HepG2 (cell line): Measurements from ENCODE around the gene ZNFX1. TPM values are rescaled to one million over a fixed set of nuclear protein-coding genes. Genes with fewer than 3 reads are reported as not detected.
A peak's percentile ranks its signal among the peaks of the same experiment; 100 is the strongest.

ENCODE experiments used
- ARHGAP35 ChIP-seq: sonication (generic); formaldehyde crosslinking; IDR thresholded peaks from 2 replicates; pipeline ENCODE4 v1.9.0; 2022; ENCODE audit warnings: mild to moderate bottlenecking, inconsistent platforms, moderate library complexity, missing genetic modification reagents, borderline replicate concordance
- ESRRA ChIP-seq: sonication (generic); formaldehyde crosslinking; IDR thresholded peaks from 2 replicates; pipeline ENCODE4 v1.5.1; 2020; ENCODE audit warnings: mild to moderate bottlenecking, low read depth, missing genetic modification reagents
- FOSL2 ChIP-seq: sonication (generic); formaldehyde crosslinking; IDR thresholded peaks from 2 replicates; pipeline ENCODE4 v1.4.0; 2020; ENCODE audit warnings: missing genetic modification reagents
- HMG20A ChIP-seq: IDR thresholded peaks from 2 replicates; pipeline ENCODE4 v1.6.1; 2016; ENCODE audit warnings: borderline replicate concordance
- HOXA7 ChIP-seq: sonication (generic); formaldehyde crosslinking; IDR thresholded peaks from 2 replicates; pipeline ENCODE4 v1.8.1; 2022; ENCODE audit warnings: mild to moderate bottlenecking, missing genetic modification reagents, moderate library complexity
- KDM5B ChIP-seq: sonication (generic); formaldehyde crosslinking; IDR thresholded peaks from 2 replicates; pipeline ENCODE4 v1.4.0; 2020; ENCODE audit warnings: missing genetic modification reagents, mild to moderate bottlenecking, borderline replicate concordance
- REXO4 ChIP-seq: sonication (generic); formaldehyde crosslinking; IDR thresholded peaks from 2 replicates; pipeline ENCODE4 v1.8.0; 2022; ENCODE audit warnings: missing genetic modification reagents, mild to moderate bottlenecking, borderline replicate concordance
- ZFAT ChIP-seq: sonication (generic); formaldehyde crosslinking; conservative IDR thresholded peaks from 2 replicates; pipeline ENCODE4 v1.8.1; 2023; ENCODE audit warnings: missing genetic modification reagents, inconsistent platforms
- ZFP36 ChIP-seq: fragments of 150-350 bp; IDR thresholded peaks from 2 replicates; pipeline ENCODE4 v1.6.1; 2018; ENCODE audit warnings: borderline replicate concordance, low read length, low read depth; ENCODE audit not compliant: partially characterized antibody
- ZNF451 ChIP-seq: sonication (generic); formaldehyde crosslinking; IDR thresholded peaks from 2 replicates; pipeline ENCODE4 v1.5.0; 2020; ENCODE audit warnings: mild to moderate bottlenecking, missing genetic modification reagents
- ZNF652 ChIP-seq: IDR thresholded peaks from 2 replicates; pipeline ENCODE4 v1.6.1; 2016; ENCODE audit warnings: low read depth, borderline replicate concordance
- ZNF672 ChIP-seq: sonication (generic); formaldehyde crosslinking; IDR thresholded peaks from 2 replicates; pipeline ENCODE4 v1.8.1; 2022; ENCODE audit warnings: missing genetic modification reagents
- polyA plus RNA-seq, 8 experiments: library from polyadenylated mRNA; depleted of rRNA in 3 of 8; stranded (reverse) in 7 of 8; unstranded in 1 of 8; fragments of >200 nt; fragmentation: Illumina TruSeq in 4 of 8; extraction: Trizol in 4 of 8; gene quantifications; 2 replicates each; pipeline versions ENCODE4 v1.2.1 to v1.2.3, GENCODE V29; 2011 to 2016; ENCODE audit warnings: low read depth in 4 of 8, missing spikeins in 1 of 8, mixed read lengths in 1 of 8; ENCODE audit not compliant: insufficient read depth in 1 of 8
- total RNA-seq, 5 experiments: library from RNA; depleted of rRNA; stranded (reverse); fragments of >200 nt; fragmentation: Illumina TruSeq; extraction: Trizol; gene quantifications; 2 replicates each; pipeline ENCODE4 v1.2.3, GENCODE V29; 2016; ENCODE audit warnings: low read depth in 1 of 5
- TF ChIP-seq, protein P1 (sequence below): sonication (generic); formaldehyde crosslinking; IDR thresholded peaks from 2 replicates; pipeline ENCODE4 v1.4.0; 2020; ENCODE audit warnings: low read depth, mild to moderate bottlenecking, missing genetic modification reagents
- TF ChIP-seq, protein P2 (sequence below): IDR thresholded peaks from 2 replicates; pipeline ENCODE4 v1.4.0; 2020; ENCODE audit warnings: mild to moderate bottlenecking, missing genetic modification reagents
- TF ChIP-seq, protein P3 (sequence below): sonication (generic); formaldehyde crosslinking; IDR thresholded peaks from 2 replicates; pipeline ENCODE4 v1.4.0; 2020; ENCODE audit warnings: low read depth, missing genetic modification reagents
- TF ChIP-seq, protein P4 (sequence below): sonication (generic); formaldehyde crosslinking; IDR thresholded peaks from 2 replicates; pipeline ENCODE4 v1.5.0; 2020; ENCODE audit warnings: mild to moderate bottlenecking, missing genetic modification reagents, moderate library complexity
- TF ChIP-seq, protein P5 (sequence below): sonication (generic); formaldehyde crosslinking; IDR thresholded peaks from 2 replicates; pipeline ENCODE4 v1.5.0; 2020; ENCODE audit warnings: missing genetic modification reagents, mild to moderate bottlenecking, borderline replicate concordance

The ZNFX1 gene
- total and polyA plus RNA-seq, 2 of the 13 experiments (the other 11 are each of a cell fraction or from before 2014, with no cell fraction given), result 2.9 to 11.1 TPM

DNA sequence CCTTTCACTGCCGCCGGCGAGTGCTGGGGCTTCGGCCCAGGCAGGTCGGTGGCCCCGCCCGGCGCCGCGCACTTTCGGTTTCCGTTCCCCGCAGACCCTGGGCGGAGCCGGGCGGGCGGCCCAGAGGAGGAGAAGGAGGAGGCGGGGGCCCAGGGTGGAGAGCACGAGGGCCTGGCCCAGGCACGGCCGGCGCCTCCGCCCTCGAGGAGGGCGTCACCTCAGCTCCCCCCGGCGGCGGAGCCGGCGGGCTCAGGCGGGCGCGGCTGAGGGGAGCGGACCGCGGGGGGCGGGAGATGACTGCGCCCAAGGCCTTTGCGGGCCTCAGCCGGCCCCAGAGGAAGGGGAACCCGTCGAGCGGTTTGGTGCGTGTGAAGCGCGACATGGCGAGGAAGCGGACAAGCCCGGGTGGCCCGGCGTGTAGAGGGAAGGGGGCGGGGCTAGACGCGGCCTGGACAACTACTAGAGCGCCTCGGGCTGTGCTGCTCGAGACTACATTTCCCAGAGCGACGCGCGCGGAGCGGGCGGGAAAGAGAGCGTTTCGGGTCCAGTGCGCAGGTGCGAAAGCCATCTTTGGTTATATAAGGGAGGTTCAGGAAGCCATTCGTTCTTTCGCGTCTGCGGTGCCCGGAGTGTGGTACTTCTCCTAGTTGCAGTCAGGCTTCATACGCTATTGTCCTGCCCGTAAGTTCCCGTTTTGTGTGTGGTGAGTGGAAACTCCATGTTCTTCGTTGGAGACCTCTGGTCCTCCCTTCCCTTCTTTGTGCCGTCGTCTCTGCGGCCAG lies at the start of gene ZNFX1 (continued):
- TF ChIP-seq, protein P1, sequence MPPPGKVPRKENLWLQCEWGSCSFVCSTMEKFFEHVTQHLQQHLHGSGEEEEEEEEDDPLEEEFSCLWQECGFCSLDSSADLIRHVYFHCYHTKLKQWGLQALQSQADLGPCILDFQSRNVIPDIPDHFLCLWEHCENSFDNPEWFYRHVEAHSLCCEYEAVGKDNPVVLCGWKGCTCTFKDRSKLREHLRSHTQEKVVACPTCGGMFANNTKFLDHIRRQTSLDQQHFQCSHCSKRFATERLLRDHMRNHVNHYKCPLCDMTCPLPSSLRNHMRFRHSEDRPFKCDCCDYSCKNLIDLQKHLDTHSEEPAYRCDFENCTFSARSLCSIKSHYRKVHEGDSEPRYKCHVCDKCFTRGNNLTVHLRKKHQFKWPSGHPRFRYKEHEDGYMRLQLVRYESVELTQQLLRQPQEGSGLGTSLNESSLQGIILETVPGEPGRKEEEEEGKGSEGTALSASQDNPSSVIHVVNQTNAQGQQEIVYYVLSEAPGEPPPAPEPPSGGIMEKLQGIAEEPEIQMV (CRISPR knock-in tag), result peak; percentile 74
- peak; percentile 94 for TF ChIP-seq REXO4 (CRISPR knock-in tag)
- TF ChIP-seq ZNF451 (CRISPR knock-in tag), result peak; percentile 98; the same call in 1 of the 2 replicates
- peak; percentile 12 for TF ChIP-seq ZFP36
- TF ChIP-seq ZNF672, result no peak
- TF ChIP-seq, protein P2, sequence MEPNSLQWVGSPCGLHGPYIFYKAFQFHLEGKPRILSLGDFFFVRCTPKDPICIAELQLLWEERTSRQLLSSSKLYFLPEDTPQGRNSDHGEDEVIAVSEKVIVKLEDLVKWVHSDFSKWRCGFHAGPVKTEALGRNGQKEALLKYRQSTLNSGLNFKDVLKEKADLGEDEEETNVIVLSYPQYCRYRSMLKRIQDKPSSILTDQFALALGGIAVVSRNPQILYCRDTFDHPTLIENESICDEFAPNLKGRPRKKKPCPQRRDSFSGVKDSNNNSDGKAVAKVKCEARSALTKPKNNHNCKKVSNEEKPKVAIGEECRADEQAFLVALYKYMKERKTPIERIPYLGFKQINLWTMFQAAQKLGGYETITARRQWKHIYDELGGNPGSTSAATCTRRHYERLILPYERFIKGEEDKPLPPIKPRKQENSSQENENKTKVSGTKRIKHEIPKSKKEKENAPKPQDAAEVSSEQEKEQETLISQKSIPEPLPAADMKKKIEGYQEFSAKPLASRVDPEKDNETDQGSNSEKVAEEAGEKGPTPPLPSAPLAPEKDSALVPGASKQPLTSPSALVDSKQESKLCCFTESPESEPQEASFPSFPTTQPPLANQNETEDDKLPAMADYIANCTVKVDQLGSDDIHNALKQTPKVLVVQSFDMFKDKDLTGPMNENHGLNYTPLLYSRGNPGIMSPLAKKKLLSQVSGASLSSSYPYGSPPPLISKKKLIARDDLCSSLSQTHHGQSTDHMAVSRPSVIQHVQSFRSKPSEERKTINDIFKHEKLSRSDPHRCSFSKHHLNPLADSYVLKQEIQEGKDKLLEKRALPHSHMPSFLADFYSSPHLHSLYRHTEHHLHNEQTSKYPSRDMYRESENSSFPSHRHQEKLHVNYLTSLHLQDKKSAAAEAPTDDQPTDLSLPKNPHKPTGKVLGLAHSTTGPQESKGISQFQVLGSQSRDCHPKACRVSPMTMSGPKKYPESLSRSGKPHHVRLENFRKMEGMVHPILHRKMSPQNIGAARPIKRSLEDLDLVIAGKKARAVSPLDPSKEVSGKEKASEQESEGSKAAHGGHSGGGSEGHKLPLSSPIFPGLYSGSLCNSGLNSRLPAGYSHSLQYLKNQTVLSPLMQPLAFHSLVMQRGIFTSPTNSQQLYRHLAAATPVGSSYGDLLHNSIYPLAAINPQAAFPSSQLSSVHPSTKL (CRISPR knock-in tag), result peak; percentile 69
- TF ChIP-seq, protein P3, sequence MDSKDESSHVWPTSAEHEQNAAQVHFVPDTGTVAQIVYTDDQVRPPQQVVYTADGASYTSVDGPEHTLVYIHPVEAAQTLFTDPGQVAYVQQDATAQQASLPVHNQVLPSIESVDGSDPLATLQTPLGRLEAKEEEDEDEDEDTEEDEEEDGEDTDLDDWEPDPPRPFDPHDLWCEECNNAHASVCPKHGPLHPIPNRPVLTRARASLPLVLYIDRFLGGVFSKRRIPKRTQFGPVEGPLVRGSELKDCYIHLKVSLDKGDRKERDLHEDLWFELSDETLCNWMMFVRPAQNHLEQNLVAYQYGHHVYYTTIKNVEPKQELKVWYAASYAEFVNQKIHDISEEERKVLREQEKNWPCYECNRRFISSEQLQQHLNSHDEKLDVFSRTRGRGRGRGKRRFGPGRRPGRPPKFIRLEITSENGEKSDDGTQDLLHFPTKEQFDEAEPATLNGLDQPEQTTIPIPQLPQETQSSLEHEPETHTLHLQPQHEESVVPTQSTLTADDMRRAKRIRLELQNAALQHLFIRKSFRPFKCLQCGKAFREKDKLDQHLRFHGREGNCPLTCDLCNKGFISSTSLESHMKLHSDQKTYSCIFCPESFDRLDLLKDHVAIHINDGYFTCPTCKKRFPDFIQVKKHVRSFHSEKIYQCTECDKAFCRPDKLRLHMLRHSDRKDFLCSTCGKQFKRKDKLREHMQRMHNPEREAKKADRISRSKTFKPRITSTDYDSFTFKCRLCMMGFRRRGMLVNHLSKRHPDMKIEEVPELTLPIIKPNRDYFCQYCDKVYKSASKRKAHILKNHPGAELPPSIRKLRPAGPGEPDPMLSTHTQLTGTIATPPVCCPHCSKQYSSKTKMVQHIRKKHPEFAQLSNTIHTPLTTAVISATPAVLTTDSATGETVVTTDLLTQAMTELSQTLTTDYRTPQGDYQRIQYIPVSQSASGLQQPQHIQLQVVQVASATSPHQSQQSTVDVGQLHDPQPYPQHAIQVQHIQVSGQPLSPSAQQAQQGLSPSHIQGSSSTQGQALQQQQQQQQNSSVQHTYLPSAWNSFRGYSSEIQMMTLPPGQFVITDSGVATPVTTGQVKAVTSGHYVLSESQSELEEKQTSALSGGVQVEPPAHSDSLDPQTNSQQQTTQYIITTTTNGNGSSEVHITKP (CRISPR knock-in tag), result peak; percentile 79
- TF ChIP-seq ARHGAP35 (CRISPR knock-in tag), result peak; percentile 75
- peak; percentile 39; the same call in 1 of the 2 replicates for TF ChIP-seq HMG20A (CRISPR knock-in tag)
- TF ChIP-seq, protein P4, sequence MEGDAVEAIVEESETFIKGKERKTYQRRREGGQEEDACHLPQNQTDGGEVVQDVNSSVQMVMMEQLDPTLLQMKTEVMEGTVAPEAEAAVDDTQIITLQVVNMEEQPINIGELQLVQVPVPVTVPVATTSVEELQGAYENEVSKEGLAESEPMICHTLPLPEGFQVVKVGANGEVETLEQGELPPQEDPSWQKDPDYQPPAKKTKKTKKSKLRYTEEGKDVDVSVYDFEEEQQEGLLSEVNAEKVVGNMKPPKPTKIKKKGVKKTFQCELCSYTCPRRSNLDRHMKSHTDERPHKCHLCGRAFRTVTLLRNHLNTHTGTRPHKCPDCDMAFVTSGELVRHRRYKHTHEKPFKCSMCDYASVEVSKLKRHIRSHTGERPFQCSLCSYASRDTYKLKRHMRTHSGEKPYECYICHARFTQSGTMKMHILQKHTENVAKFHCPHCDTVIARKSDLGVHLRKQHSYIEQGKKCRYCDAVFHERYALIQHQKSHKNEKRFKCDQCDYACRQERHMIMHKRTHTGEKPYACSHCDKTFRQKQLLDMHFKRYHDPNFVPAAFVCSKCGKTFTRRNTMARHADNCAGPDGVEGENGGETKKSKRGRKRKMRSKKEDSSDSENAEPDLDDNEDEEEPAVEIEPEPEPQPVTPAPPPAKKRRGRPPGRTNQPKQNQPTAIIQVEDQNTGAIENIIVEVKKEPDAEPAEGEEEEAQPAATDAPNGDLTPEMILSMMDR (CRISPR knock-in tag), result peak; percentile 46; the same call in 1 of the 2 replicates
- peak; percentile 76 for TF ChIP-seq FOSL2 (CRISPR knock-in tag)
- TF ChIP-seq ESRRA, result peak; percentile 68; the same call in 1 of the 2 replicates
- peak; percentile 92 for TF ChIP-seq KDM5B (CRISPR knock-in tag)
- peak; percentile 19; the same call in 1 of the 2 replicates for TF ChIP-seq ZNF652
- TF ChIP-seq, protein P5, sequence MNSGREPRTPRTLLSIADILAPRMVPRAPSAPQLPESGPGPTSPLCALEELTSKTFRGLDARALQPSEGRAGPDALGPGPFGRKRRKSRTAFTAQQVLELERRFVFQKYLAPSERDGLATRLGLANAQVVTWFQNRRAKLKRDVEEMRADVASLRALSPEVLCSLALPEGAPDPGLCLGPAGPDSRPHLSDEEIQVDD (CRISPR knock-in tag), result no peak
- peak; percentile 84; the same call in 1 of the 2 replicates for TF ChIP-seq ZFAT (CRISPR knock-in tag)
- no peak for TF ChIP-seq HOXA7 (CRISPR knock-in tag)
